GM12878 (cell line): ENCODE measurements around the gene DYRK1B. TPM values are rescaled to one million over a fixed set of nuclear protein-coding genes. Genes with fewer than 3 reads are reported as not detected.
A peak's percentile ranks its signal among the peaks of the same experiment; 100 is the strongest.

ENCODE experiments used
- CHD2 ChIP-seq: IDR thresholded peaks from 2 replicates; pipeline ENCODE4 v1.6.1; 2011; ENCODE audit warnings: low read depth, low read length, improper control_type of control experiment, borderline replicate concordance
- ELK1 ChIP-seq: IDR thresholded peaks from 2 replicates; pipeline ENCODE4 v1.6.1; 2012; ENCODE audit warnings: low read depth, low read length, improper control_type of control experiment
- FOXM1 ChIP-seq: IDR thresholded peaks from 2 replicates; pipeline ENCODE4 v1.6.1; 2012; ENCODE audit warnings: low read depth, mild to moderate bottlenecking, inconsistent platforms, low read length, moderate library complexity
- GABPA ChIP-seq: IDR thresholded peaks from 2 replicates; pipeline ENCODE4 v1.6.1; 2014; ENCODE audit warnings: antibody characterized with exemption, low read depth, mild to moderate bottlenecking, inconsistent platforms
- GATAD2B ChIP-seq: fragments of 450-650 bp; conservative IDR thresholded peaks from 2 replicates; pipeline ENCODE4 v1.6.1; 2017; ENCODE audit warnings: low read depth, mild to moderate bottlenecking, moderate library complexity
- HSF1 ChIP-seq: fragments of 150-350 bp; IDR thresholded peaks from 2 replicates; pipeline ENCODE4 v1.6.1; 2014; ENCODE audit warnings: mild to moderate bottlenecking, low read depth, low read length
- LARP7 ChIP-seq: fragments of 450-650 bp; IDR thresholded peaks from 2 replicates; pipeline ENCODE4 v1.6.1; 2017; ENCODE audit warnings: mild to moderate bottlenecking
- MYB ChIP-seq: fragments of 150-350 bp; IDR thresholded peaks from 2 replicates; pipeline ENCODE4 v1.6.1; 2014; ENCODE audit warnings: mild to moderate bottlenecking, low read depth, low read length, borderline replicate concordance
- MYC ChIP-seq: IDR thresholded peaks from 2 replicates; pipeline ENCODE4 v1.6.1; 2011; ENCODE audit warnings: mild to moderate bottlenecking, low read length, moderate library complexity, inconsistent platforms; ENCODE audit not compliant: insufficient read depth, insufficient replicate concordance, insufficient read length, severe bottlenecking
- NR2C2 ChIP-seq: IDR thresholded peaks from 2 replicates; pipeline ENCODE4 v1.6.1; 2011; ENCODE audit warnings: borderline replicate concordance, low read depth; ENCODE audit not compliant: control insufficient read depth, insufficient read length
- PBX3 ChIP-seq: IDR thresholded peaks from 2 replicates; pipeline ENCODE4 v1.6.1; 2011; ENCODE audit warnings: mild to moderate bottlenecking, low read depth, low read length, moderate library complexity; ENCODE audit not compliant: insufficient replicate concordance
- POLR2A ChIP-seq: IDR thresholded peaks from 2 replicates; pipeline ENCODE4 v1.6.1; 2011; ENCODE audit warnings: low read depth, mild to moderate bottlenecking, low read length
- POLR2AphosphoS5 ChIP-seq: IDR thresholded peaks from 2 replicates; pipeline ENCODE4 v1.6.1; 2011; ENCODE audit warnings: mild to moderate bottlenecking, low read length, inconsistent platforms
- RBBP5 ChIP-seq: fragments of 200-600 bp; sonication (generic); conservative IDR thresholded peaks from 2 replicates; pipeline ENCODE4 v1.6.1; 2016
- RUNX3 ChIP-seq: IDR thresholded peaks from 2 replicates; pipeline ENCODE4 v1.6.1; 2012; ENCODE audit warnings: low read length, inconsistent platforms
- SMC3 ChIP-seq: IDR thresholded peaks from 2 replicates; pipeline ENCODE4 v1.6.1; 2011; ENCODE audit warnings: low read length, improper control_type of control experiment, borderline replicate concordance
- SRF ChIP-seq, 2 experiments: IDR thresholded peaks; 2 replicates each; pipeline ENCODE4 v1.6.1; 2011; ENCODE audit warnings: low read depth in 2 of 2, low read length in 2 of 2, mild to moderate bottlenecking in 1 of 2, moderate library complexity in 1 of 2
- USF2 ChIP-seq: IDR thresholded peaks from 2 replicates; pipeline ENCODE4 v1.6.1; 2011; ENCODE audit warnings: low read depth, low read length, improper control_type of control experiment, borderline replicate concordance
- WRNIP1 ChIP-seq: IDR thresholded peaks from 2 replicates; pipeline ENCODE4 v1.6.1; 2011; ENCODE audit warnings: low read depth, low read length, improper control_type of control experiment, borderline replicate concordance
- ZBED1 ChIP-seq: IDR thresholded peaks from 2 replicates; pipeline ENCODE4 v1.6.1; 2016; ENCODE audit warnings: borderline replicate concordance
- ZBTB40 ChIP-seq: fragments of 450-650 bp; IDR thresholded peaks from 2 replicates; pipeline ENCODE4 v1.6.1; 2016; ENCODE audit warnings: mild to moderate bottlenecking, moderate library complexity, borderline replicate concordance
- ZNF217 ChIP-seq: fragments of 450-650 bp; IDR thresholded peaks from 2 replicates; pipeline ENCODE4 v1.6.1; 2017; ENCODE audit warnings: antibody characterized with exemption, mild to moderate bottlenecking
- ZNF24 ChIP-seq: fragments of 450-650 bp; IDR thresholded peaks from 2 replicates; pipeline ENCODE4 v1.6.1; 2017; ENCODE audit warnings: antibody characterized with exemption, mild to moderate bottlenecking
- polyA plus RNA-seq, 11 experiments: library from polyadenylated mRNA; depleted of rRNA in 4 of 11; unstranded in 6 of 11; stranded (reverse) in 5 of 11; fragments of >200 nt; fragmentation: Nextera tagmentation in 4 of 11; fragmentation: Illumina TruSeq in 1 of 11; extraction: Ambion mirVana in 4 of 11; extraction: Trizol in 1 of 11; gene quantifications; 1 replicate in 1 of 11; 2 replicates in 10 of 11; pipeline versions ENCODE4 v1.2.1 to v1.2.3, GENCODE V29; 2011 to 2016; ENCODE audit warnings: inconsistent platforms in 2 of 11, missing spikeins in 2 of 11, low read depth in 1 of 11
- total RNA-seq, 4 experiments: library from RNA; depleted of rRNA in 3 of 4; stranded (reverse); fragments of >200 nt in 3 of 4; fragmentation: Illumina TruSeq in 1 of 4; extraction: Trizol in 1 of 4; gene quantifications; 2 replicates each; pipeline versions ENCODE4 v1.2.1 to v1.2.3, GENCODE V29; 2013 to 2021

The DYRK1B gene
- total and polyA plus RNA-seq, 10 of the 15 experiments (the other 5 are each of a cell fraction or from before 2014, with no cell fraction given): 0.07 to 10.2 (median 3.4) TPM; not detected in 1

GRCh38 chr19:39792999-39793546, 40.9 kb downstream of the DYRK1B start (continued):
- TF ChIP-seq USF2: no peak
- no peak for TF ChIP-seq SRF (IDR thresholded peaks at IDR 0.05; ENCODE audit: low read depth in 2 of 2, low read length in 2 of 2)
- TF ChIP-seq CHD2: no peak
- no peak for TF ChIP-seq NR2C2
- TF ChIP-seq POLR2AphosphoS5: no peak
- no peak for TF ChIP-seq RBBP5
- TF ChIP-seq GATAD2B: peak; percentile 22; the same call in 1 of the 2 replicates
- TF ChIP-seq WRNIP1: no peak
- TF ChIP-seq SMC3: peak; percentile 96
- no peak for TF ChIP-seq GABPA
- TF ChIP-seq PBX3: peak; percentile 89
- no peak for TF ChIP-seq MYB
- no peak for TF ChIP-seq ZBED1
- no peak for TF ChIP-seq ELK1
- no peak for TF ChIP-seq POLR2A
- no peak for TF ChIP-seq ZNF24
- TF ChIP-seq HSF1: no peak
- no peak for TF ChIP-seq ZNF217
- peak; percentile 58; the same call in 1 of the 2 replicates for TF ChIP-seq LARP7
- no peak for TF ChIP-seq MYC
- no peak for TF ChIP-seq ZBTB40
- TF ChIP-seq FOXM1: 0 out of 2 replicates have a peak, but pooled peaks have one; percentile 40
- peak; percentile 45; the same call in 1 of the 2 replicates for TF ChIP-seq RUNX3
